HG02610 (cell line): ENCODE data around the gene RITA1.

Source experiments
- ATAC-seq: cut with Tn5 transposase; IDR thresholded peaks from one replicate; pipeline ENCODE4 v1.9.1; 2021; ENCODE audit warnings: mild to moderate bottlenecking, moderate library complexity; ENCODE audit not compliant: unreplicated experiment

RITA1 gene

DNA sequence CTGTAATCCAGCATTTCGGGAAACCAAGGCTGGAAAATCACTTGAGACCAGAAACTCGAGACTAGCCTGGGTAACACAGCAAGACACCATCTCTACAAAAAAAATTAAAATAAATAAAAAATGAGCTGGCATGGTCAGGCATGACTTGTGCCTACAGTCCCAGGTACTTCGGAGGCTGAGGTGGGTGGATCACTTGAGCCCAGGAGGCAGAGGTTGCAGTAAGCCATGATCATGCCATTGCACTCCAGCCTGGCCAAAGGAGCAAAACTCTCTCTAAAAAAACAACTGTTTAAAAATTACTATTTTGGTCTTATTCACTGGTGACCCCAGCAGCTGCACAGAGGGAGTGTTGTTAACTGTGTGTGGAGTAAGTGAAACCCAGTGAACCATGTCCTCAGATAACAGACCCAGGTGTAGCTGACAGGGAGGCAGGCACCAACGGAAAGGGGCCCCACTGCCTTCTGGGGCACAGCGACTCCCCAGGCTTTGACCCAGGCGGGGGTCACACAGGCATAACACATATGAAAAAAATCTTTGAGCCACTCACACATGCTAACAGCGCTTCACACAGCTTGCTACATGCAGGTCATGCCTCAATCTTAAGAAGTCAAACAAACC is 12.3 kb upstream of the RITA1 start:
- ATAC-seq, result no peak

- ATAC-seq, result no peak
Measured at GRCh38 chr12:113174461-113175384, 10.8 kb upstream of the RITA1 start.

DNA sequence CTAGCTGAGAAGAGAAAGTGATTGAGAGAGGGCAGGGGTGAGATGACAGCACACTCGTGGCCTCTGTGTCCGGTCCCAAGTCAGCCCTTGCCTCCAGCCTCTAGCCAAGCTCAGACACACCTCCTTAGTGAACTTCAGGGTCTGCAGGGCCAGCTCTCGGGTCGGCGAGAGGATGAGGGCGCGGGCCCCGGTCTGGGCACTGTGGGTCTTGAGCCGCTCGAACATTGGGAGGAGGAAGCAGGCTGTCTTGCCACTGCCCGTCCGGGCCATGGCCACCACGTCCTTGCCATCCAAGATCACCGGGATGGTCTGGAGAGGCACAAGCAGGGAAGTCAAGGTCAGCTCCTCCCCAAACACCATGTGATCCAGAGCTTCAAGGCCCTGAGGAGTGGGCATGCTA is 6.5 kb upstream of the RITA1 start:
- ATAC-seq, result no peak

GRCh38 chr12:113180333-113180732 is 5.2 kb upstream of the RITA1 start:
- no peak for ATAC-seq

GRCh38 chr12:113181975-113182374 is 3.5 kb upstream of the RITA1 start:
- no peak for ATAC-seq

DNA sequence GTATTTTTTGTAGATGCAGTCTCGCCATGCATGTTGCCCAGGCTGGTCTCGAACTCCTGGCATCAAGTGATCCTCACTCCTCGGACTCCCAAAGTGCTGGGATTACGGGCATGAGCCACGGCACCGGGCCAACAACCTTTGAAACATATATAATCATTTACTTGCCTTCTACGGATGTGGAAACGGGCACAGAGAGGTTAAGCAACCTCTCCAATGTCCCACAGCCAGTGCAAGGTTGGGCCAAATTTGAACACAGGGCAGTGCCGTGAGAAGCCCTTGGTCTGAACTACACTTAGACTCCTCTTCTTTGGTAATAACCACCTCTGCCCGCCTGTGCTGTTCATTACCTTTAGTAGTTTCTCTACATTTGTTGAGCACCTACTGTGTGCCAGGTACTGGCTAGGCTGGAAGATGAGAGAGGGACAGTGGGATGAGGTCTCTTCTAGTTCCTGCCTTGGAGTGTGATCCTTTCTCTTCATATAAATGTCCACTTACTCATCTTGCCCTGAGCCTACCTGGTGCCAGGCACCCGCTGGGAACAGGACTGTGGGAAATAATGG is 2.4 kb upstream of the RITA1 start:
- no peak for ATAC-seq

DNA sequence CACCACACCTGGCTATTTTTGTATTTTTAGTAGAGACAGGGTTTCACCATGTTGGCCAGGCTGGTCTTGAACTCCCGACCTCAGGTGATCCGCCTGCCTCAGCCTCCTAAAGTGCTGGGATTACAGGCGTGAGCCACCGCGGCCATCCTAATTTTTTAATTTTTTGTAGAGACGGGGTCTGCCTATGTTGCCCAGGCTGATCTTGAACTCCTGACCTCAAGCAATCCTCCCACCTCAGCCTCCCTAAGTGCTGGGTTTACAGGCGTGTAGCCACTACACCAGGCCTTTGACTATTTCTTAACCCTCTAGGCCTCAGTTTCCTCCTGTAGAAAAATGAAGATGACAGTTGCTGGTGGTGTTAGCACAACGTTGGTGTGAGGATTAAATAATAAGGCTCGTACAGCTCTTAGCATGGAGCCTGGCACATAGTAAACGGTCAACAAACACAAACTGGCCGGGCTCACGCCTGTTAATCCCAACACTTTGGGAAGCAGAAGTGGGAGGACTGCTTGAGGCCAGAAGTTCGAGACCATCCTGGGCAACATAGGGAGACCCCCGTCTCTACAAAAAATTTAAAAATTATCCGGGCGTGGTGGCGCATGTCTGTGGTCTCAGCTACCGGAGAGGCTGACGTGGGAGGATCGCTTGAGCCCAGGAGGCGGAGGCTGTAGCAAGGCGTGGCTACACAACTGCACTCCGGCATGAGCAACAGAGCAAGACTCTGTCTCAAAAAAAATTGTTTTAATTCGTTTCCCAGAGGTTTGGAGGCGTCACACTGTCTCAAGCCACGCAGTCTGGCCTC is 1.2 kb upstream of the RITA1 start:
- ATAC-seq, result peak; percentile 47

DNA sequence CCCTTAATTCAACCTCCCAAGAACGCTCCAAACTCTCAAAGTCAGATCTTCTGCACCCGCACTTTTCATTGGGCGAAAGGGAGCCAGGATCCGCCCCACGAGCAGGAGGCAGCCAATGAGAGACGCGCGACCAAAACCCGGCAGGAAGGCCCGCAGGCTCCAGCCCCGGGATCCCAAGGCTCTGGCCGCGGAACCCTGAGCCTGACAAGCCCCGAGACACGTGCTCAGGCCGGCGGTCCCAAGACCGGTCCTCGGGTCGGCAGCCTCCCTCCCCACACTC is 681 bp upstream of the RITA1 start:
- peak; percentile 78 for ATAC-seq

DNA sequence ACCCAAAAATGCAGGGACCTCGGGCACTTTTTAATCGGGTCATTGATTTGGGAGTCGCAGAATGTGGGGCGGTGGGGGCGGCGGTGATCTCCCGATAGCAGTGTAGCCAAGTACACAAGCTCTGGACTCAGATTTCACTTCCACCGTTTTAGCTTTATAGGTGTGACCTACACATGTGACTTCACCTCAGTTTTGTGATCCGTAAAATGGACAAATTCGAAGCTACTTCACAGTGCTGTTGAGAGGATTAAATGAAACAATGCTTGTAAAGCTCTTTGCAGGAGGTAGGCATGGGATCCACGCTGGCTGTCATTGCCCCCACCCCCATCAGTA is 478 bp downstream of the RITA1 start:
- ATAC-seq, result no peak

DNA sequence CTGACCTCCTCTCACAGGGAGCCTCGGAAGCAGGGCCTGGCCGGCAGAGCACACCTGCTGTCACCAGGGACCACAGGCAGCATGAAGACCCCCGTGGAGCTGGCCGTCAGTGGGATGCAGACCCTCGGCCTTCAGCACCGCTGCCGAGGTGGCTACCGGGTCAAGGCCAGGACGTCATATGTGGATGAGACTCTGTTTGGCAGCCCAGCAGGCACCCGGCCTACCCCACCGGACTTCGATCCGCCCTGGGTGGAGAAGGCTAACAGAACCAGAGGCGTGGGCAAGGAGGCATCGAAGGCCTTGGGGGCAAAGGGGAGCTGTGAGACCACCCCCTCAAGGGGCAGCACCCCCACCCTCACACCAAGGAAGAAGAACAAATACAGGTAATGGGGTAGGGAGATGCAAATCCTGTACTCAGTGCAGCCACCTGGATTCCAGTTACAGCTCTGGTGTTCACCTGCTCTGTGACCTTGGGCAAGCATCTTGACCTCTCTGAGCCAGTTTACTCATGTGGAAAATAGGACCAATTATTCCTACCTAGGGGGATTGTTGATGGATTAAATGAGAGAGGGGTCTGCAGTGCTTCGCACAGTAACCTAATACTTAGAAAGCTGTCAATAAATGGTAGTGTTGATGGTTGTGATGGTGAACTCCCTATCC is 1.3 kb downstream of the RITA1 start:
- ATAC-seq, result no peak

GRCh38 chr12:113189361-113189760 is 3.8 kb downstream of the RITA1 start:
- ATAC-seq, result no peak

- no peak for ATAC-seq
Measured at GRCh38 chr12:113190761-113191160, 5.2 kb downstream of the RITA1 start.

GRCh38 chr12:113191227-113191626 is 5.7 kb downstream of the RITA1 start:
- ATAC-seq, result no peak

GRCh38 chr12:113194971-113195391 is 9.5 kb downstream of the RITA1 start:
- no peak for ATAC-seq

DNA sequence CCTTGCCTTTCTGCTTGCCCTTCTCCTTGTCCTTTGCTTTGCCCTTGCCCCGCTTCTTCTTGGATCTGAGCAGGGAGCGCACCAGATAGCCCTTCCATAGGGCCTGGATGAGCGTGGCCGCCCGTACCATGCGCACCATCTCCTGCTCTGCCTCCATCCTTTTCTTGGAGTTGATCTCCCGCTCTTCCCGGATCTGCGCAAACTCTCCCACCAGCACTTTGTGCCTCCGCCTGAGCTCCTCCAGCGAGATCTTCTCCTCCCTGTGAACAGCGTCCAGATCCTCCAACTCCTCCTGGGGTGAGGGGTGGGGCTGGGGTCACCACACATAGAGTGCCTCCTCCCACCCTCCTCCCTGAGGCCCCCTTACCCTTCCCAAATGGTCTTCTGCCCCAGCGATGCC is 10.1 kb downstream of the RITA1 start:
- no peak for ATAC-seq

- ATAC-seq, result no peak
Measured at GRCh38 chr12:113196582-113196981, 11.1 kb downstream of the RITA1 start.

DNA sequence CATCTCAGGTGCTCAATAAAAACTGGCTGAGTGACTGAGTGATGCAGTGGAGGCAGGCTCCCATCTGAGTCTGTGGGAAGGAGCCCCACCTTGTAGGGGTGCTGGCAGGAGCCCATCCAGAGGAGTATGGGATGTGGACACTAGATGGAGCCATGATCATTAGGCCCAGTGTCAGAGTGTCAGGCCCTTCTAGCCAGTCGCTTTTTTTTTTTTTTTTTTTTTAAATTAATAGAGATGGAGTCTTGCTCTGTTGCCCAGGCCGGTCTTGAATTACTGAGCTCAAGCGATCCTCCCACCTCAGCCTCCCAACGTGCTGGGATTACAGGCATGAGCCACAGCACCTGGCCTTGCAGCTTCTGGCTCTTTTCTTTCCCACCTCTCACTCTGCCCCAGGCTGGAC is 11.5 kb downstream of the RITA1 start:
- ATAC-seq, result peak; percentile 76

DNA sequence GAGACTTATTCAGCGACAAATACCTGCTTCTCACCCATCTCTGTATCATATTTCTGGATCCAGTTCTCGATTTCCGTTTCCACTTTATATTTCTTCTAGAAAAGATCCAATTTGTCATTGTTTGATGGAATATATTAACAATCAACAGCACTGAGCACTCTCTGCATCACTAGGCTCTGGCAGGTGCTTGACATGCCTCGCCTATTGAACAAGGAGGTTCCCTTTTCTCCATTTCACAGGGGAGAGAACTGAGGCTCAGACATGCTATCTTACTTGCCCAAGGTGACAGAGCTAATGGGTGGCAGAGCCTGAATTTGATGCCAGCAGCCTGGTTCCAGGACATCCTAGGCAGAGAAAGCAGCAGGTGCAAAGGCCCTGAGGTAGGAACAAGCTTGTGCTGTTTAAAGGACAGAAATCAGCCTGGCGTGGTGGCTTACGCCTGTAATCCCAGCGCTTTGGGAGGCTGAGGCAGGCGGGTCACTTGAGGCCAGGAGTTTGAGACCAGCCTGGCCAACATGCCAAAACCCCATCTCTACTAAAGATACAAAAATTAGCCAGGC is 12.1 kb downstream of the RITA1 start:
- ATAC-seq, result no peak

DNA sequence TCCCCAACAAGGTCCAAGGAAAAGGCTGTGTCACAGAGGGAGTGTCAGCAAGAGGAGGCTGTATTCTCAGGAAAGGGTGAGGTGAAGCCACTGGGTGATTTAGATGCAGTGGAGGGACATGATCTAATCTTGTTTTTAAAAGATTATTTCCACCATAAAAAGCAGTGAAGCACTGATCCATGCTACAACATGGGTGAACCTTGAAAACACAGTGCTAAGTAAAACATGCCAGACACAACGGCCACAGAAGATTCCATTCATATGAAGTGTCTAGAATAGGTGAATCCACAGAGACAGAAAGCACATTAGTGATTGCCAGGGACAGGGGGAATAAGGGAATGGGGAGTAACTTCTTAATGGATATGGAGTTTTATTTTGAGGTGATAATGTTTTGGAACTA is 12.8 kb downstream of the RITA1 start:
- no peak for ATAC-seq

- no peak for ATAC-seq
Measured at GRCh38 chr12:113200021-113200797, 14.7 kb downstream of the RITA1 start.
